ENCODE results near the gene FAM83B.

- TF ChIP-seq, protein P1, sequence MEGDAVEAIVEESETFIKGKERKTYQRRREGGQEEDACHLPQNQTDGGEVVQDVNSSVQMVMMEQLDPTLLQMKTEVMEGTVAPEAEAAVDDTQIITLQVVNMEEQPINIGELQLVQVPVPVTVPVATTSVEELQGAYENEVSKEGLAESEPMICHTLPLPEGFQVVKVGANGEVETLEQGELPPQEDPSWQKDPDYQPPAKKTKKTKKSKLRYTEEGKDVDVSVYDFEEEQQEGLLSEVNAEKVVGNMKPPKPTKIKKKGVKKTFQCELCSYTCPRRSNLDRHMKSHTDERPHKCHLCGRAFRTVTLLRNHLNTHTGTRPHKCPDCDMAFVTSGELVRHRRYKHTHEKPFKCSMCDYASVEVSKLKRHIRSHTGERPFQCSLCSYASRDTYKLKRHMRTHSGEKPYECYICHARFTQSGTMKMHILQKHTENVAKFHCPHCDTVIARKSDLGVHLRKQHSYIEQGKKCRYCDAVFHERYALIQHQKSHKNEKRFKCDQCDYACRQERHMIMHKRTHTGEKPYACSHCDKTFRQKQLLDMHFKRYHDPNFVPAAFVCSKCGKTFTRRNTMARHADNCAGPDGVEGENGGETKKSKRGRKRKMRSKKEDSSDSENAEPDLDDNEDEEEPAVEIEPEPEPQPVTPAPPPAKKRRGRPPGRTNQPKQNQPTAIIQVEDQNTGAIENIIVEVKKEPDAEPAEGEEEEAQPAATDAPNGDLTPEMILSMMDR (IDR thresholded peaks at IDR 0.05; ENCODE audit: low read depth, low read length, poor library complexity, severe bottlenecking) = no peak
- TF ChIP-seq EZH2phosphoT487 (IDR thresholded peaks at IDR 0.05; ENCODE audit: borderline replicate concordance, low read length) = no peak
These were observed 29.8 kb downstream of the FAM83B start for GRCh38 chr6:54876365-54876764.

All from DOHH2 (cell line).